Uterus (tissue), 4 donors: ENCODE measurements around the gene COL4A2. TPM values are rescaled to one million over a fixed set of nuclear protein-coding genes. Genes with fewer than 3 reads are reported as not detected.

ENCODE experiments used
- DNase-seq, 2 donors: peaks; one replicate each; pipeline ENCODE4 v3.0.0-alpha.2; 2019 to 2020
- H3K27ac ChIP-seq, 2 donors: fragments of 200-600 bp; sonication (generic); 1 replicate in 1 of 2; 2 replicates in 1 of 2; pipeline ENCODE4 v1.5.1; 2016 to 2018
- H3K27me3 ChIP-seq, 2 donors: fragments of 200-600 bp; sonication (generic); one replicate each; pipeline ENCODE4 v1.5.1; 2018 to 2019; ENCODE audit warnings: control low read depth in 1 of 2
- H3K36me3 ChIP-seq, 2 donors: fragments of 200-600 bp; sonication (generic); one replicate each; pipeline ENCODE4 v1.5.1; 2019; ENCODE audit warnings: control low read depth in 1 of 2
- H3K4me1 ChIP-seq, 2 donors: fragments of 200-600 bp; sonication (generic); one replicate each; pipeline ENCODE4 v1.5.1; 2018 to 2019; ENCODE audit warnings: control low read depth in 1 of 2
- H3K4me3 ChIP-seq, 2 donors: fragments of 200-600 bp; sonication (generic); 1 replicate in 1 of 2; 2 replicates in 1 of 2; pipeline ENCODE4 v1.5.1; 2018 to 2019; ENCODE audit warnings: mild to moderate bottlenecking in 1 of 2
- H3K9me3 ChIP-seq, 2 donors: fragments of 200-600 bp; sonication (generic); one replicate each; pipeline ENCODE4 v1.5.1; 2019; ENCODE audit warnings: control low read depth in 1 of 2
- POLR2A ChIP-seq, 2 donors: fragments of 450-650 bp; IDR thresholded peaks; one replicate each; pipeline ENCODE4 v1.6.1; 2016; ENCODE audit warnings: antibody characterized with exemption in 2 of 2, mild to moderate bottlenecking in 1 of 2, moderate library complexity in 1 of 2
- intact Hi-C: fragments of 100-400 bp; cut with DNase I; formaldehyde crosslinking; loops from one replicate; pipeline ENCODE4 v1.15.1; 2023; ENCODE audit warnings: low total_unique reads
- total RNA-seq, 4 donors: library from RNA; depleted of rRNA in 3 of 4; stranded (reverse); fragments of >200 nt in 3 of 4; gene quantifications; one replicate each; pipeline versions ENCODE4 v1.1.0 to v1.2.4, GENCODE V29; 2014 to 2023
- TF ChIP-seq, protein P1 (sequence below), 4 experiments: fragments of 200-600 bp in 2 of 4; fragments of 450-650 bp in 2 of 4; sonication (generic) in 2 of 4; IDR thresholded peaks; one replicate each; pipeline ENCODE4 v1.5.1; 2016 to 2019; ENCODE audit warnings: antibody characterized with exemption in 4 of 4, mild to moderate bottlenecking in 2 of 4, moderate library complexity in 1 of 4
- donor health status: DM: yes; HTN: yes; CAD: no.

The COL4A2 gene
- total RNA-seq, 4 donors from 2014 or later: 157 to 606 (median 284) TPM

DNA sequence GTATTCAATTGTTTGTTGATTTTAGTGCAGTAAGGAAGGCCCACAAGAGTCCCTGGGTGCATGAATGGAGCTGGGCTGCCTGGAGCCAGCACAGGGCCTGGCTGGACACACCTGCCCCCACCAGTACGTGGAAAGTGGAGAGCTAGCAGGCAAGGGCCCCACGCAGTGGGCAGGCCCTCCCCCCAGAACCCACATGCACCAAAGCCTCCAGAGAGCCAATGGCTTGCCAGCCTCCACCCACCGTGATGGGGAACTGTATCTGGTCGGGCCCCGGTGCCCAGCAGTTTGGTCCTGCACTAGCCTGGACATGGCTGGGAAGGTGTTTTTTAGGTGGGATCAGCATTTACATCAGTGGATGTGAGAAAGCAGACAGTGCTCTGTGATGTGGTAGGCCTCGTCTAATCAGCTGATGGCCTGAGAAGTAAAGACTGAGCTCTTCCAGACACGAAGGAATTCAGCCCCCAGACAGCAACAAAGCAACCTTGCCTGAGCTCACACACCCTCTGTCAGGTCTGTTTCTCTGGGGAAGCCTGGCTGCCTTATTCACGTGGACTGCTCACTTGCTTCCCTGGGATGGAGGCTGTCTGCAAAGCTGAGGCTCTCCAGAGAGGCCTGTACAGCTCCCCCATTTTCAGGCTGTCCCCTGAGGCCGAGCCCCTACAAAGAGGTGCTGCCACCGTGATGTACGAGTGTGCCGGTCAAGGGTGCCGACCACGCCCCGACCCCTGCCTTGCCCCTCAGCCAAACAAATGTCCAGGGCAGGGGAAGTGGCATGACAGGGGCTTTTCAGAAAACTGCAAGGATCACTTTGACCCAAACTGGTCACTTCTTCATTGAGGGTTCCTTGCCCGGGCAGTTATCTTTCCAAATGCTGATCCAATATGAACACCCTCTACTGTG lies 226.9 kb downstream of the COL4A2 start:
- Histone ChIP-seq H3K4me1 (no peaks in the 10 kb centered on the region), H3K36me3 (no peaks in the 10 kb centered on the region), H3K4me3 (no peak overlapping the region), H3K27ac (no peak overlapping the region), H3K27me3 (no peaks in the 10 kb centered on the region), H3K9me3 (no peaks in the 10 kb centered on the region)
- intact Hi-C loops: no loop called here
- no peak for TF ChIP-seq POLR2A (IDR thresholded peaks at IDR 0.05)
- TF ChIP-seq, protein P1, sequence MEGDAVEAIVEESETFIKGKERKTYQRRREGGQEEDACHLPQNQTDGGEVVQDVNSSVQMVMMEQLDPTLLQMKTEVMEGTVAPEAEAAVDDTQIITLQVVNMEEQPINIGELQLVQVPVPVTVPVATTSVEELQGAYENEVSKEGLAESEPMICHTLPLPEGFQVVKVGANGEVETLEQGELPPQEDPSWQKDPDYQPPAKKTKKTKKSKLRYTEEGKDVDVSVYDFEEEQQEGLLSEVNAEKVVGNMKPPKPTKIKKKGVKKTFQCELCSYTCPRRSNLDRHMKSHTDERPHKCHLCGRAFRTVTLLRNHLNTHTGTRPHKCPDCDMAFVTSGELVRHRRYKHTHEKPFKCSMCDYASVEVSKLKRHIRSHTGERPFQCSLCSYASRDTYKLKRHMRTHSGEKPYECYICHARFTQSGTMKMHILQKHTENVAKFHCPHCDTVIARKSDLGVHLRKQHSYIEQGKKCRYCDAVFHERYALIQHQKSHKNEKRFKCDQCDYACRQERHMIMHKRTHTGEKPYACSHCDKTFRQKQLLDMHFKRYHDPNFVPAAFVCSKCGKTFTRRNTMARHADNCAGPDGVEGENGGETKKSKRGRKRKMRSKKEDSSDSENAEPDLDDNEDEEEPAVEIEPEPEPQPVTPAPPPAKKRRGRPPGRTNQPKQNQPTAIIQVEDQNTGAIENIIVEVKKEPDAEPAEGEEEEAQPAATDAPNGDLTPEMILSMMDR (IDR thresholded peaks at IDR 0.05): no peak
- DNase-seq: no peak

DNA sequence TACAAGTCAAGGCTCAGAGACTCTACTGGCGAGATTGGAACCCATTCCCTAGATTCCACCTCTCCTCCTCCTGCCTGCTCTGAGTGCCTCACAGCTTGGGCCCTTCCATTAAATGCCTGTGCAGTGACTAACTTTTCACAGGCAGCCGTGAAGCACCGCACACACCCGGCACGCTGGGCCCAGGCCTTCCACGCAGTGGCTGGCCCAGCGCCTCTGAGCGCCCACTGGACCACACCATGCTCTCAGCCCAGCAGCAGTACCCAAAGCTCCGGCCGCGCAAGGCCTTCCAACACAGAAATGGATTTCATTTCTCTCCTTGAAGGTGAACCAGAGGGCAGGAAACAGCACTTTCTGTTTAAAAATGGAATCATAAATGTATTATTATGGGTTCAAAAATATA lies 228.4 kb downstream of the COL4A2 start:
- no peaks in the 10 kb centered on the region for H3K9me3 ChIP-seq
- H3K27ac ChIP-seq: no peak overlapping the region
- DNase-seq: no peak
- no peaks in the 10 kb centered on the region for H3K36me3 ChIP-seq
- intact Hi-C loops: no loop called here
- no peaks in the 10 kb centered on the region for H3K4me1 ChIP-seq
- H3K4me3 ChIP-seq: no peak overlapping the region
- no peaks in the 10 kb centered on the region for H3K27me3 ChIP-seq
- TF ChIP-seq, protein P1 (IDR thresholded peaks at IDR 0.05): no peak
- no peak for TF ChIP-seq POLR2A (IDR thresholded peaks at IDR 0.05)

GRCh38 chr13:110536006-110536693 lies 229.1 kb downstream of the COL4A2 start:
- H3K36me3 ChIP-seq: no peaks in the 10 kb centered on the region
- TF ChIP-seq, protein P1 (IDR thresholded peaks at IDR 0.05): no peak
- no peak for TF ChIP-seq POLR2A (IDR thresholded peaks at IDR 0.05)
- no peak for DNase-seq
- no peaks in the 10 kb centered on the region for H3K4me1 ChIP-seq
- H3K27ac ChIP-seq: no peak overlapping the region
- H3K4me3 ChIP-seq: no peak overlapping the region
- intact Hi-C loops: no loop called here
- H3K9me3 ChIP-seq: no peaks in the 10 kb centered on the region
- no peaks in the 10 kb centered on the region for H3K27me3 ChIP-seq

- H3K27me3 ChIP-seq: no peaks in the 10 kb centered on the region
- intact Hi-C loops: no loop called here
- no peaks in the 10 kb centered on the region for H3K4me1 ChIP-seq
Measured at GRCh38 chr13:110538632-110539031, 231.5 kb downstream of the COL4A2 start.

More at GRCh38 chr13:110538632-110539031, 231.5 kb downstream of the COL4A2 start:
- peak; percentile 38 to 50 for DNase-seq
- Histone ChIP-seq H3K9me3 (no peaks in the 10 kb centered on the region), H3K27ac (no peak overlapping the region), H3K4me3 (no peak overlapping the region), H3K36me3 (no peaks in the 10 kb centered on the region)
- TF ChIP-seq, protein P1 (IDR thresholded peaks at IDR 0.05): no peak
- TF ChIP-seq POLR2A (IDR thresholded peaks at IDR 0.05): no peak
